NCI-H2171 treated with DMSO at 0.1 percent for 48 hours (cell line): ENCODE measurements around the gene VAV2.

Source experiments
- DNase-seq: peaks from one replicate; lab custom pipeline; 2025; lab: John Stamatoyannopoulos, UW

VAV2 gene

GRCh38 chr9:133980864-133981588 is 11.1 kb downstream of the VAV2 start:
- DNase-seq = no peak

- peak; percentile 85 for DNase-seq
These were observed 11.9 kb downstream of the VAV2 start for GRCh38 chr9:133979921-133980863.

GRCh38 chr9:133979273-133979920 is 12.7 kb downstream of the VAV2 start:
- no peak for DNase-seq

- DNase-seq = no peak
These were observed 13.2 kb downstream of the VAV2 start for GRCh38 chr9:133978899-133979272.

- no peak for DNase-seq
These were observed 13.8 kb downstream of the VAV2 start for GRCh38 chr9:133978226-133978898.

GRCh38 chr9:133977421-133978201 is 14.5 kb downstream of the VAV2 start:
- DNase-seq = no peak

- DNase-seq = no peak
These were observed 15.2 kb downstream of the VAV2 start for GRCh38 chr9:133976887-133977286.

GRCh38 chr9:133976191-133976861 is 15.8 kb downstream of the VAV2 start:
- DNase-seq = no peak

GRCh38 chr9:133975511-133975910 is 16.6 kb downstream of the VAV2 start:
- DNase-seq = no peak

- no peak for DNase-seq
These were observed 17.3 kb downstream of the VAV2 start for GRCh38 chr9:133974631-133975341.

GRCh38 chr9:133973791-133974630 is 18.1 kb downstream of the VAV2 start:
- DNase-seq = no peak

GRCh38 chr9:133973111-133973790 is 18.9 kb downstream of the VAV2 start:
- DNase-seq = peak; percentile 34

GRCh38 chr9:133971981-133972941 is 19.9 kb downstream of the VAV2 start:
- no peak for DNase-seq

GRCh38 chr9:133971121-133971951 is 20.8 kb downstream of the VAV2 start:
- DNase-seq = no peak

GRCh38 chr9:133970581-133971058 is 21.5 kb downstream of the VAV2 start:
- DNase-seq = no peak
